ENCODE data around the gene PTPRZ1.
A peak's percentile ranks its signal among the peaks of the same experiment; 100 is the strongest.

The PTPRZ1 gene

DNA sequence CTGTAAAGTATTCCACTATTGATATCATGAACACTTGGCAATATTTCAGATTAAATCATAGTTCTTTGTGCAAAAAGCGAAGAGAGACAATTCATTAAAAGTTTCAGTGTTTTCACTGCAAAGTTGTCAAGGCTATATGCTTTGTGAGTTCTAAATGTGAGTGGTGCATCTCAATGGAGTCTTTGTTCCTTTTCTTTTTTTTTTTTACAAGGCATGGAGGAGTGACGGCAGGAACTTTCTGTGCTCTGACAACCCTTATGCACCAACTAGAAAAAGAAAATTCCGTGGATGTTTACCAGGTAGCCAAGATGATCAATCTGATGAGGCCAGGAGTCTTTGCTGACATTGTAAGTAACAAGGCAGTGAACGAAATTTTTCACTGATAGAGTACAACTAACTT lies 186.6 kb downstream of the PTPRZ1 start:
- no peak for DNase-seq

GRCh38 chr7:122063146-122063545 lies 190.2 kb downstream of the PTPRZ1 start:
- DNase-seq = no peak

DNA sequence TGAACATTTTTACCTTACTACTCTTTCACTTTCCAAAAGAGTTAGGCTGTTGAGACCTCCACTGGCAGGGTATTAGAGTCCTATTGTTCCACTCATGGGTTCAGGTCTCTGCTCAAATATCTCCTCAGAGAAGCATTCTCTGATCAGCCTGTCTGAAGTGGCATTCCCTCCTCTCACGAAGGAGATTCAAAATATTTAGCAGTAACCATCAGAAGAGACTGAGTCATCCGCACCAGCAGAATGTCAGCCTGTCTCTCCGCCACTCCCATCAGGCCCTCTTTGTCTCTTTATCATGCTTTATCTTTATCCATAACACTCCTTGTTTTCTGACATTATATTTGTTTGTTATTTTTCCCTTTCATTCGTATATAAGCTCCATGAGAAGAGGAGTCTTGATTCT lies 192.0 kb downstream of the PTPRZ1 start:
- no peak for DNase-seq

- no peak for DNase-seq
These were observed 194.1 kb downstream of the PTPRZ1 start for GRCh38 chr7:122067077-122067476.

- DNase-seq = no peak
These were observed 195.1 kb downstream of the PTPRZ1 start for GRCh38 chr7:122068046-122068445.

DNA sequence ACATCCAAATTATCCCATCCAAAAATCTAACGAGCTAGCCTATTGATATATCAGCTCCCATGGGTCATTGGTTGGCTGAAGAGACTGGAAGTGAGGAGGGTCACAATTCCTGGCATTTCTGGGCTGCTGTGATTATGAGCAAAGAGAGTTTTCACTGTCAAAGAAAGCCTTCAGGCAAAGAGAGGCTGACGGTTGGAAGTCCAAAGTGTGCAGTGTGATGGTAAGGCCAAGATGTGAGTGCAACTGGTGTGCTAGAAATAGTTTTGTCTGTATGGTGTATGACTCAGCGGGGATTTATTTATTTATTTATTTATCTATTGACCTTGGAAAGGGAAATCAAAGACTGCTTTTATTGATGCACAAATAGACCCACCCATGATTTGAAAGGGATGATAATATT lies 196.0 kb downstream of the PTPRZ1 start:
- DNase-seq = no peak

- no peak for DNase-seq
These were observed 197.1 kb downstream of the PTPRZ1 start for GRCh38 chr7:122070062-122070461.

DNA sequence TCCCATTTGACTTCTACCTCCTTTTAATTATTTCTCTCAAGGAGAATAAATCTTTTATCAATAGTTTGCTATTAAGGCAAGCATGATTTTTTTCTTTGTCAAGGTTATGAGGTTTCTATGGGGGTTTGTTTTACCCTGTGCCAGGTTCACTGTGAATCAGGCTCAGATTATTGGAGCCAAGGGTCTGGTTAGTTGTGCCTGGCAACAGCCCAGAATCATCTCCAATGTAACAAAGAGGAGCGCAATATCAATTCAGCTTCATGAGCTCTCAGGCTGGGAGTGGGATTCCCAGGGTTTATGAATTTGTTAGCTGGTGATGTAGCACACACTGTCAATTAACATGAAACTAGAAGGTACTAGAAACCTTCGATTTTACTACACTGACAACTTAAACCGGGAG lies 197.9 kb downstream of the PTPRZ1 start:
- DNase-seq = no peak

- DNase-seq = no peak
These were observed 199.3 kb downstream of the PTPRZ1 start for GRCh38 chr7:122072272-122072671.

- DNase-seq = no peak
These were observed 200.1 kb downstream of the PTPRZ1 start for GRCh38 chr7:122072924-122073599.

DNA sequence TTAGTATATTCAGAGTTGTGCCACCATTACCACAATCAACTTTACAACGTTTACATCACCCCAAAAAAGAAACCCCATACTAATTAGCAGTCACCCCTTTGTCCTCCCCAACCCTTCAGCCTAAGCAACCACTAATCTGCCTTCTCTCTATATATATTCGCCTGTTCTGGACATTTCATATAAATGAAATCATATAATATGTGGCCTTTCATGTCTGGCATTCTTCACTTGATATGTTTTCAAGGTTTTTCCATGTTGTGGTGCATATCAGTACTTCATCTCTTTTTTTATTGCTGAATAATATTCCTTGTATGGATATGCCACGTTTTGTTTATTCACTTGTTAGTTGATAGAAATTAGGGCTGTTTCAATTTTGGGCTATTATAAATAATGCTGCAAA lies 200.7 kb downstream of the PTPRZ1 start:
- DNase-seq = no peak

- DNase-seq = no peak
These were observed 209.2 kb downstream of the PTPRZ1 start for GRCh38 chr7:122082160-122082559.

- DNase-seq = no peak
These were observed 209.7 kb downstream of the PTPRZ1 start for GRCh38 chr7:122082670-122083069.

- DNase-seq = peak; percentile 4
These were observed 220.2 kb downstream of the PTPRZ1 start for GRCh38 chr7:122092964-122093797.

- DNase-seq = no peak
These were observed 221.6 kb downstream of the PTPRZ1 start for GRCh38 chr7:122094549-122094948.

- no peak for DNase-seq
These were observed 222.7 kb downstream of the PTPRZ1 start for GRCh38 chr7:122095642-122096041.

DNA sequence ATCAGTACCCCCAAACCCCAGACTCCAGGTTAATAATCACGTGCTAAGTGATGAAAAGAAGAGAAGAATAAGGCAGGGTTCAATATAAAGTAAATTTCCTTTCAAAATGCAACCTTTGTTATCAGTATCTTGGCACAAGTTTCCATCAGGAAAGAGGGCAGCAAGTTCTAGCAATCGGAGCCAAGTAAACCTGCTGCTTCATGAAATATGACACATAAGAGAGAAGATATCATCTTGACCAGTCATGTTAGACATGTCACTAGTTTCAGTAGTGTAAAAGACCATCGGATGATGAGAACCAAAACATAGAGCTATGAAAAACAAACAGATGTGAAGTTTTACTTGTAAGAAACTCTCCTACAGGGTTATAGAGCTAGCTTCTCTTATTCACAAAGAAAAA lies 227.1 kb downstream of the PTPRZ1 start:
- no peak for DNase-seq

DNA sequence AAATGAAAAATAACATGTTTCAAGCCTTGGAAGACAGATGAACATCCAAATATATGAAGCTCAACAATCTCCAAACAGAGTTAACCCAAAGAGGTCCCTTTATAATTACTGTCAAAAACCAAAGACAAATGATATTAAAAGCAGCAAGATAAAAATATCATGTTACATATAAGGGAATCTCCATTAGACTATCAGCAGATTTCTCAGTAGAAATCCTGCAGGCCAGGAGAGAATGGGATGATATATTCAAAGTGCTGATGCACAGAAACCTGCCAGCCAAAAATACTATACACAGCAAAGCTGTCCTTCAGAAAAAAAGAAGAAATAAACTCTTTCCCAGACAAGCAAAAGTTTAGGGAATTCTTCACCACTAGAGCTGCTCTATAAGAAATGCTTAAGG lies 230.1 kb downstream of the PTPRZ1 start:
- no peak for DNase-seq

Measured in NCI-H510A (cell line).